GM12878 (cell line): ENCODE measurements around the gene ZBTB38. TPM values are rescaled to one million over a fixed set of nuclear protein-coding genes. Genes with fewer than 3 reads are reported as not detected.

Source experiments
- ATF3 ChIP-seq: IDR thresholded peaks from 2 replicates; pipeline ENCODE4 v1.6.1; 2011; ENCODE audit warnings: low read depth, mild to moderate bottlenecking, low read length, moderate library complexity, borderline replicate concordance; ENCODE audit errors: extremely low read depth
- BCL11A ChIP-seq: IDR thresholded peaks from 2 replicates; pipeline ENCODE4 v1.6.1; 2011; ENCODE audit warnings: low read depth, low read length
- BCL3 ChIP-seq: IDR thresholded peaks from 2 replicates; pipeline ENCODE4 v1.6.1; 2011; ENCODE audit warnings: borderline replicate concordance, low read depth, mild to moderate bottlenecking, moderate library complexity, low read length; ENCODE audit not compliant: insufficient read depth, poor library complexity, severe bottlenecking
- CBFB ChIP-seq: IDR thresholded peaks from 2 replicates; pipeline ENCODE4 v1.6.1; 2016; ENCODE audit warnings: antibody characterized with exemption, low read depth
- CHD1 ChIP-seq: IDR thresholded peaks from 2 replicates; pipeline ENCODE4 v1.6.1; 2012; ENCODE audit warnings: low read depth, low read length, improper control_type of control experiment
- CREM ChIP-seq: IDR thresholded peaks from 2 replicates; pipeline ENCODE4 v1.6.1; 2014; ENCODE audit warnings: antibody characterized with exemption, low read depth
- ETV6 ChIP-seq, 2 experiments: fragments of 450-650 bp in 1 of 2; IDR thresholded peaks in 1 of 2; conservative IDR thresholded peaks in 1 of 2; 2 replicates each; pipeline ENCODE4 v1.6.1; 2014; ENCODE audit warnings: antibody characterized with exemption in 1 of 2, borderline replicate concordance in 1 of 2, low read depth in 1 of 2, mild to moderate bottlenecking in 1 of 2, moderate library complexity in 1 of 2
- GABPA ChIP-seq: IDR thresholded peaks from 2 replicates; pipeline ENCODE4 v1.6.1; 2014; ENCODE audit warnings: antibody characterized with exemption, low read depth, mild to moderate bottlenecking, inconsistent platforms
- HDAC6 ChIP-seq: fragments of 200-600 bp; sonication (generic); IDR thresholded peaks from one replicate; pipeline ENCODE4 v1.8.0; 2017; ENCODE audit warnings: antibody characterized with exemption; ENCODE audit not compliant: unreplicated experiment
- HDGF ChIP-seq: fragments of 450-650 bp; IDR thresholded peaks from 2 replicates; pipeline ENCODE4 v1.6.1; 2016; ENCODE audit warnings: antibody characterized with exemption
- IRF5 ChIP-seq: fragments of 450-650 bp; IDR thresholded peaks from 2 replicates; pipeline ENCODE4 v1.6.1; 2017; ENCODE audit warnings: borderline replicate concordance
- JUNB ChIP-seq: IDR thresholded peaks from 2 replicates; pipeline ENCODE4 v1.6.1; 2016; ENCODE audit warnings: antibody characterized with exemption, mild to moderate bottlenecking
- KLF5 ChIP-seq: fragments of 450-650 bp; IDR thresholded peaks from 2 replicates; pipeline ENCODE4 v1.6.1; 2014; ENCODE audit warnings: mild to moderate bottlenecking; ENCODE audit not compliant: partially characterized antibody
- MLLT1 ChIP-seq: fragments of 450-650 bp; IDR thresholded peaks from 2 replicates; pipeline ENCODE4 v1.6.1; 2016; ENCODE audit warnings: mild to moderate bottlenecking
- MTA3 ChIP-seq: IDR thresholded peaks from 2 replicates; pipeline ENCODE4 v1.6.1; 2012; ENCODE audit warnings: low read length, inconsistent platforms, borderline replicate concordance
- NBN ChIP-seq: fragments of 450-650 bp; IDR thresholded peaks from 2 replicates; pipeline ENCODE4 v1.6.1; 2016
- NFYA ChIP-seq: IDR thresholded peaks from 2 replicates; pipeline ENCODE4 v1.6.1; 2011; ENCODE audit warnings: low read depth, mild to moderate bottlenecking, low read length, improper control_type of control experiment, borderline replicate concordance
- POLR2A ChIP-seq: IDR thresholded peaks from 2 replicates; pipeline ENCODE4 v1.6.1; 2011; ENCODE audit warnings: low read depth, mild to moderate bottlenecking, low read length
- RAD21 ChIP-seq: IDR thresholded peaks from 2 replicates; pipeline ENCODE4 v1.6.1; 2011; ENCODE audit warnings: mild to moderate bottlenecking, low read depth, low read length, moderate library complexity; ENCODE audit not compliant: insufficient read depth
- RELB ChIP-seq: fragments of 450-650 bp; IDR thresholded peaks from 2 replicates; pipeline ENCODE4 v1.6.1; 2017; ENCODE audit warnings: low read depth, mild to moderate bottlenecking, moderate library complexity
- SMC3 ChIP-seq: IDR thresholded peaks from 2 replicates; pipeline ENCODE4 v1.6.1; 2011; ENCODE audit warnings: low read length, improper control_type of control experiment, borderline replicate concordance
- SRF ChIP-seq, 2 experiments: IDR thresholded peaks; 2 replicates each; pipeline ENCODE4 v1.6.1; 2011; ENCODE audit warnings: low read depth in 2 of 2, low read length in 2 of 2, mild to moderate bottlenecking in 1 of 2, moderate library complexity in 1 of 2
- STAT1 ChIP-seq: fragments of 450-650 bp; conservative IDR thresholded peaks from 2 replicates; pipeline ENCODE4 v1.6.1; 2014; ENCODE audit warnings: antibody characterized with exemption, mild to moderate bottlenecking
- TBL1XR1 ChIP-seq: IDR thresholded peaks from 2 replicates; pipeline ENCODE4 v1.6.1; 2012; ENCODE audit warnings: low read depth, low read length, improper control_type of control experiment
- TCF12 ChIP-seq: IDR thresholded peaks from 2 replicates; pipeline ENCODE4 v1.6.1; 2011; ENCODE audit warnings: low read depth, mild to moderate bottlenecking, low read length
- YBX1 ChIP-seq: fragments of 450-650 bp; IDR thresholded peaks from 2 replicates; pipeline ENCODE4 v1.6.1; 2016; ENCODE audit warnings: antibody characterized with exemption
- YY1 ChIP-seq: IDR thresholded peaks from 2 replicates; pipeline ENCODE4 v1.6.1; 2011; ENCODE audit warnings: low read depth, mild to moderate bottlenecking, low read length
- ZNF622 ChIP-seq: fragments of 450-650 bp; IDR thresholded peaks from 2 replicates; pipeline ENCODE4 v1.6.1; 2017; ENCODE audit warnings: mild to moderate bottlenecking, inconsistent platforms
- ZSCAN29 ChIP-seq: fragments of 450-650 bp; IDR thresholded peaks from 2 replicates; pipeline ENCODE4 v1.6.1; 2017; ENCODE audit warnings: mild to moderate bottlenecking, moderate library complexity
- polyA plus RNA-seq, 11 experiments: library from polyadenylated mRNA; depleted of rRNA in 4 of 11; unstranded in 6 of 11; stranded (reverse) in 5 of 11; fragments of >200 nt; fragmentation: Nextera tagmentation in 4 of 11; fragmentation: Illumina TruSeq in 1 of 11; extraction: Ambion mirVana in 4 of 11; extraction: Trizol in 1 of 11; gene quantifications; 1 replicate in 1 of 11; 2 replicates in 10 of 11; pipeline versions ENCODE4 v1.2.1 to v1.2.3, GENCODE V29; 2011 to 2016; ENCODE audit warnings: inconsistent platforms in 2 of 11, missing spikeins in 2 of 11, low read depth in 1 of 11
- total RNA-seq, 4 experiments: library from RNA; depleted of rRNA in 3 of 4; stranded (reverse); fragments of >200 nt in 3 of 4; fragmentation: Illumina TruSeq in 1 of 4; extraction: Trizol in 1 of 4; gene quantifications; 2 replicates each; pipeline versions ENCODE4 v1.2.1 to v1.2.3, GENCODE V29; 2013 to 2021

Gene ZBTB38
- total and polyA plus RNA-seq, 10 of the 15 experiments (the other 5 are each of a cell fraction or from before 2014, with no cell fraction given), result 34.2 to 115 (median 88.6) TPM

GRCh38 chr3:141403576-141403975 is 35.3 kb downstream of the ZBTB38 start (continued):
- TF ChIP-seq ZNF622, result no peak
- TF ChIP-seq MTA3, result no peak
- TF ChIP-seq ATF3, result no peak
- no peak for TF ChIP-seq RAD21
- no peak for TF ChIP-seq ETV6 (conservative IDR thresholded peaks at IDR 0.05 in 1 of 2, IDR thresholded peaks at IDR 0.05 in 1 of 2; ENCODE audit: borderline replicate concordance in 1 of 2, low read depth in 1 of 2)
- no peak for TF ChIP-seq BCL11A
- no peak for TF ChIP-seq GABPA
- TF ChIP-seq IRF5, result no peak
- TF ChIP-seq NBN, result peak; percentile 47; the same call in 1 of the 2 replicates
- TF ChIP-seq KLF5, result no peak
- TF ChIP-seq HDAC6, result no peak
- no peak for TF ChIP-seq CREM
- no peak for TF ChIP-seq STAT1
- no peak for TF ChIP-seq YY1
- no peak for TF ChIP-seq CBFB
- no peak for TF ChIP-seq ZSCAN29
- TF ChIP-seq YBX1, result no peak
- TF ChIP-seq MLLT1, result peak; percentile 77
- no peak for TF ChIP-seq CHD1
- no peak for TF ChIP-seq SRF (IDR thresholded peaks at IDR 0.05; ENCODE audit: low read depth in 2 of 2, low read length in 2 of 2)
- TF ChIP-seq BCL3, result no peak
- TF ChIP-seq TCF12, result no peak
- TF ChIP-seq SMC3, result no peak
- no peak for TF ChIP-seq JUNB
- no peak; the same call in 1 of the 2 replicates for TF ChIP-seq RELB
- TF ChIP-seq NFYA, result no peak
- no peak for TF ChIP-seq POLR2A
- no peak for TF ChIP-seq TBL1XR1
- TF ChIP-seq HDGF, result no peak
